BLaER1 treated with 17β-estradiol and CSF1 and Interleukin-3, amounts not matched to agents 10 nM and 100 nM (cell line): ENCODE data around the gene GPC5.

Experiments
- H3K27ac ChIP-seq, 11 experiments: shearing (Covaris generic); formaldehyde crosslinking; 2 replicates each; pipeline ENCODE4 v1.8.1; 2022
- H3K27me3 ChIP-seq, 11 experiments: shearing (Covaris generic); formaldehyde crosslinking; 2 replicates each; pipeline ENCODE4 v1.8.1; 2022
- H3K36me3 ChIP-seq, 11 experiments: shearing (Covaris generic); formaldehyde crosslinking; 2 replicates each; pipeline ENCODE4 v1.8.1; 2022
- H3K4me1 ChIP-seq, 10 experiments: shearing (Covaris generic); formaldehyde crosslinking; 2 replicates each; pipeline ENCODE4 v1.8.1; 2022
- H3K4me2 ChIP-seq, 11 experiments: shearing (Covaris generic); formaldehyde crosslinking; 2 replicates each; pipeline ENCODE4 v1.8.1; 2022
- H3K4me3 ChIP-seq, 10 experiments: shearing (Covaris generic); formaldehyde crosslinking; 2 replicates each; pipeline ENCODE4 v1.8.1; 2022
- H3K9ac ChIP-seq, 11 experiments: shearing (Covaris generic); formaldehyde crosslinking; 2 replicates each; pipeline ENCODE4 v1.8.1; 2022
- H3K9me3 ChIP-seq, 11 experiments: shearing (Covaris generic); formaldehyde crosslinking; replicated peaks in 1 of 11; 2 replicates each; pipeline ENCODE4 v1.8.1; 2022
- H4K20me1 ChIP-seq, 11 experiments: shearing (Covaris generic); formaldehyde crosslinking; 2 replicates each; pipeline ENCODE4 v1.8.1; 2022
- Cebpa-rat ChIP-seq, 11 experiments: shearing (Covaris generic); IDR thresholded peaks; 2 replicates each; pipeline ENCODE4 v1.8.1; 2022

GPC5 gene

GRCh38 chr13:91506759-91507158 is 108.3 kb downstream of the GPC5 start:
- no peak overlapping the region for H3K27ac ChIP-seq
- no peaks in the 10 kb centered on the region for H3K9me3 ChIP-seq
- H3K36me3 ChIP-seq: no peaks in the 10 kb centered on the region
- no peak for TF ChIP-seq Cebpa-rat (IDR thresholded peaks at IDR 0.05)
- no peaks in the 10 kb centered on the region for H4K20me1 ChIP-seq
- H3K27me3 ChIP-seq: no peaks in the 10 kb centered on the region
- H3K9ac ChIP-seq: no peak overlapping the region
- no peaks in the 10 kb centered on the region for H3K4me1 ChIP-seq
- H3K4me2 ChIP-seq: no peak overlapping the region
- H3K4me3 ChIP-seq: no peak overlapping the region

DNA sequence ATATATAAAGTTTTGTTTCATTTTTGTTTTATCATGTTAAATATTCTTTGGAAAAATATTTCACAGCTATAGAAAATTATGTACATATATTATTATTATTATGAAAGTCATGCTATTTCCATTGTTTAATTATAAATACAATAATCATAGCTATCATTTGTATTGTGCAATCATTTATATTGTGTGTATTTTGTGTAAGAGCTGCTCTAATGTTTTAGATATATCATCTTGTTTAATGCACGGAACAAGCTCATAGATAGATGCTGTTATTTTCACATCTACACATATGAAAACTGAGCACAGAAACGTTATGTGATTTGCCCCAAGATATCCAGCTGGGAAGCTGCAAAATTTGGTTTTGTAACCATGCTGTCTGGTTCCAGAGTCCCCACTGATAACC is 111.6 kb downstream of the GPC5 start:
- Histone ChIP-seq H3K27ac (no peak overlapping the region), H3K9ac (no peak overlapping the region), H3K36me3 (no peaks in the 10 kb centered on the region), H3K4me1 (no peaks in the 10 kb centered on the region), H3K4me2 (no peak overlapping the region), H3K9me3 (no peaks in the 10 kb centered on the region), H3K4me3 (no peak overlapping the region), H4K20me1 (no peaks in the 10 kb centered on the region), H3K27me3 (no peaks in the 10 kb centered on the region)
- no peak for TF ChIP-seq Cebpa-rat (IDR thresholded peaks at IDR 0.05)

GRCh38 chr13:91513790-91514189 is 115.4 kb downstream of the GPC5 start:
- Histone ChIP-seq H3K4me3 (no peak overlapping the region), H3K36me3 (no peaks in the 10 kb centered on the region), H4K20me1 (no peaks in the 10 kb centered on the region), H3K9ac (no peak overlapping the region), H3K27me3 (no peaks in the 10 kb centered on the region), H3K9me3 (peaks cover 0 to 21% (median 10%) of the 10 kb centered on the region in 11 experiments; a peak in 12 of 22 replicates), H3K4me2 (no peak overlapping the region), H3K4me1 (no peaks in the 10 kb centered on the region), H3K27ac (no peak overlapping the region)
- no peak for TF ChIP-seq Cebpa-rat (IDR thresholded peaks at IDR 0.05)

DNA sequence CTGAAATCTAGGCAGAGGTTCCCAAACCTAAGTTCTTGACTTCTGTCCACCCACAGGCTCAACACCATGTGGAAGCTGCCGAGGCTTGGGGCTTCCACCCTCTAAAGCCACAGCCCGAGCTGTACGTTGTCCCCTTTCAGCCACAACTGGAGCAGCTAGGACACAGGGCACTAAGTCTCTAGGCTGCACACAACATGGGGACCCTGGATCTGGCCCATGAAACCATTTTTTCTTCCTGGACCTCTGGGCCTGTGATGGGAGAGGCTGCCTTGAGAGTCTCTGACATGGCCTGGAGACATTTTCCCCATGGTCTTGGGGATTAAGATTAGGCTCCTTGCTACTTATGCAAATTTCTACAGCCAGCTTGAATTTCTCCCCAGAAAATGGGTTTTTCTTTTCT is 118.4 kb downstream of the GPC5 start:
- Histone ChIP-seq H3K27ac (no peak overlapping the region), H3K36me3 (no peaks in the 10 kb centered on the region), H3K9ac (no peak overlapping the region), H4K20me1 (no peaks in the 10 kb centered on the region), H3K9me3 (peaks cover 0 to 21% (median 10%) of the 10 kb centered on the region in 11 experiments; a peak in 12 of 22 replicates), H3K4me3 (no peak overlapping the region), H3K4me1 (peaks cover 0 to 5% (median 0%) of the 10 kb centered on the region in 10 experiments; a peak in 1 of 20 replicates), H3K4me2 (no peak overlapping the region), H3K27me3 (no peaks in the 10 kb centered on the region)
- no peak for TF ChIP-seq Cebpa-rat (IDR thresholded peaks at IDR 0.05)

GRCh38 chr13:91520952-91521351 is 122.5 kb downstream of the GPC5 start:
- no peak for TF ChIP-seq Cebpa-rat (IDR thresholded peaks at IDR 0.05)
- no peak overlapping the region for H3K27ac ChIP-seq
- H3K4me1 ChIP-seq: peaks cover 0 to 5% (median 0%) of the 10 kb centered on the region in 10 experiments; a peak in 1 of 20 replicates
- no peaks in the 10 kb centered on the region for H4K20me1 ChIP-seq
- H3K9ac ChIP-seq: no peak overlapping the region
- no peaks in the 10 kb centered on the region for H3K36me3 ChIP-seq
- H3K4me3 ChIP-seq: no peak overlapping the region
- no peak overlapping the region; a peak in 3 of 22 replicates for H3K4me2 ChIP-seq
- H3K9me3 ChIP-seq: peaks cover 0 to 21% (median 10%) of the 10 kb centered on the region in 11 experiments; a peak in 12 of 22 replicates
- no peaks in the 10 kb centered on the region for H3K27me3 ChIP-seq

DNA sequence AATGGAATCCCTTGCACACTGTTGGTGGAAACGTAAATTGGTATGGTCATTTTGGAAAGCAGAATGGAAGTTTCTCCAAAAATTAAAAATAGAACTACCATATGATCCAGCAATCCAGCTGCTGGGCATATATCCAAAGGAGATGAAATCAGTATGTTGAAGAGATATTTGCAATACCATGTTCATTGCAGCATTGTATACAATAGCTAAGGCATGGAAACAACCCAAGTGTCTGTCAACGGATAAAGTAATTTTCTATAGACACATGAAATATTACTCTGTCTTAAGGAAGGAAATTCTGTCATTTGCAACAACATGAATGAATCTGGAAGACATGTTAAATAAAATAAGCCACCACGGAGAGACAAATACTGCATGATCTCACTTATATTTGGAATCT is 124.7 kb downstream of the GPC5 start:
- Histone ChIP-seq H3K9me3 (peaks cover 0 to 12% (median 7%) of the 10 kb centered on the region in 11 experiments; a peak in 9 of 22 replicates), H3K4me2 (no peak overlapping the region), H4K20me1 (no peaks in the 10 kb centered on the region), H3K36me3 (no peaks in the 10 kb centered on the region), H3K27ac (no peak overlapping the region), H3K4me3 (no peak overlapping the region), H3K27me3 (no peaks in the 10 kb centered on the region), H3K9ac (no peak overlapping the region), H3K4me1 (peaks cover 0 to 5% (median 0%) of the 10 kb centered on the region in 10 experiments; a peak in 1 of 20 replicates)
- no peak for TF ChIP-seq Cebpa-rat (IDR thresholded peaks at IDR 0.05)

GRCh38 chr13:91526543-91527033 is 128.2 kb downstream of the GPC5 start:
- H4K20me1 ChIP-seq: no peaks in the 10 kb centered on the region
- no peaks in the 10 kb centered on the region for H3K27me3 ChIP-seq
- H3K4me3 ChIP-seq: no peak overlapping the region
- H3K9me3 ChIP-seq: peaks cover 0 to 12% (median 7%) of the 10 kb centered on the region in 11 experiments; a peak in 8 of 22 replicates
- no peak for TF ChIP-seq Cebpa-rat (IDR thresholded peaks at IDR 0.05)
- no peak overlapping the region for H3K27ac ChIP-seq
- H3K4me1 ChIP-seq: no peaks in the 10 kb centered on the region
- H3K4me2 ChIP-seq: no peak overlapping the region
- no peaks in the 10 kb centered on the region for H3K36me3 ChIP-seq
- H3K9ac ChIP-seq: no peak overlapping the region

- no peak overlapping the region for H3K4me3 ChIP-seq
- peaks cover 0 to 10% (median 7%) of the 10 kb centered on the region in 11 experiments; a peak in 8 of 22 replicates for H3K9me3 ChIP-seq
- H3K27me3 ChIP-seq: no peaks in the 10 kb centered on the region
- H3K27ac ChIP-seq: no peak overlapping the region
- H3K4me2 ChIP-seq: no peak overlapping the region
- no peak for TF ChIP-seq Cebpa-rat (IDR thresholded peaks at IDR 0.05)
- no peaks in the 10 kb centered on the region for H3K4me1 ChIP-seq
- no peak overlapping the region for H3K9ac ChIP-seq
- H3K36me3 ChIP-seq: no peaks in the 10 kb centered on the region
- no peaks in the 10 kb centered on the region for H4K20me1 ChIP-seq
Observed at GRCh38 chr13:91529739-91530482, 131.5 kb downstream of the GPC5 start.

- peaks cover 0 to 10% (median 7%) of the 10 kb centered on the region in 11 experiments; a peak in 8 of 22 replicates for H3K9me3 ChIP-seq
- no peak for TF ChIP-seq Cebpa-rat (IDR thresholded peaks at IDR 0.05)
- H3K4me2 ChIP-seq: no peak overlapping the region
- H4K20me1 ChIP-seq: no peaks in the 10 kb centered on the region
- H3K9ac ChIP-seq: no peak overlapping the region
- no peak overlapping the region for H3K27ac ChIP-seq
- H3K36me3 ChIP-seq: no peaks in the 10 kb centered on the region
- no peaks in the 10 kb centered on the region for H3K27me3 ChIP-seq
- no peaks in the 10 kb centered on the region for H3K4me1 ChIP-seq
- H3K4me3 ChIP-seq: no peak overlapping the region
Observed at GRCh38 chr13:91531646-91532045, 133.2 kb downstream of the GPC5 start.

- H3K27ac ChIP-seq: no peak overlapping the region
- H3K27me3 ChIP-seq: no peaks in the 10 kb centered on the region
- no peaks in the 10 kb centered on the region for H3K36me3 ChIP-seq
- no peak overlapping the region for H3K9ac ChIP-seq
- H3K9me3 ChIP-seq: no peaks in the 10 kb centered on the region
- H3K4me1 ChIP-seq: no peaks in the 10 kb centered on the region
- no peaks in the 10 kb centered on the region for H4K20me1 ChIP-seq
- no peak overlapping the region for H3K4me3 ChIP-seq
- no peak overlapping the region for H3K4me2 ChIP-seq
- no peak for TF ChIP-seq Cebpa-rat (IDR thresholded peaks at IDR 0.05)
Observed at GRCh38 chr13:91533354-91533753, 134.9 kb downstream of the GPC5 start.
